Upper lobe of left lung (tissue), 4 donors: ENCODE measurements around the gene PRR5L.

Experiments used
- CTCF ChIP-seq, 6 experiments: fragments of 450-650 bp in 4 of 6; fragments of 200-600 bp in 2 of 6; sonication (generic) in 2 of 6; IDR thresholded peaks; one replicate each; pipeline ENCODE4 v1.5.1; 2016 to 2019; ENCODE audit warnings: antibody characterized with exemption in 6 of 6
- EP300 ChIP-seq, 4 donors: sonication (generic); formaldehyde crosslinking; IDR thresholded peaks; one replicate each; pipeline ENCODE4 v1.5.1; 2017; ENCODE audit warnings: antibody characterized with exemption in 4 of 4, control low read depth in 2 of 4
- POLR2A ChIP-seq, 4 donors: fragments of 450-650 bp; IDR thresholded peaks; one replicate each; pipeline ENCODE4 v1.5.1; 2016 to 2017; ENCODE audit warnings: antibody characterized with exemption in 4 of 4, mild to moderate bottlenecking in 2 of 4

DNA sequence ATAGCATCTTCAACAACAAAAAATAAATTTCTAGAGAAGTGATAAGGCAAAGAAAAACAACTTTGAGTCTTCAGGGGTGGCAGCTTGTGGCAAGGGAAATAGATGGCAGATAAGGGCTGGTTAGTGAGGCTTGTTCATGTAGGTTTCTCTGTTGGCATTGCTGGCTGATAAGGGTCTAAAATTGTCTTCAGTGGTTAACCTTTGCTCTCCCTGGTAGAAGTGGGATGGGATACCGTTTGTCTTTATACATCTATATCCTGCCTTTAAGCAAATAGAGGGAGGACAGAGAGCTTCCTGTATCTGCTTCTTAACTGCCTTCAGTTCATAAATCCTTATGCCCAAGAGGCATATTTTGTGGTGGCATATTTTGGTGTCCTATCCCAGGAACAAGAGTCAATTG is 156.9 kb downstream of the PRR5L start:
- TF ChIP-seq CTCF (IDR thresholded peaks at IDR 0.05) (no peak), POLR2A (IDR thresholded peaks at IDR 0.05) (no peak), EP300 (IDR thresholded peaks at IDR 0.05) (no peak)
